Activated T-cell treated with anti-CD3 and anti-CD28 coated beads, Interleukin-2, amount 50 U/mL, for 72 hours (primary cell): ENCODE measurements around the gene COPS9. TPM values are rescaled to one million over a fixed set of nuclear protein-coding genes. Genes with fewer than 3 reads are reported as not detected.

Source experiments
- ATAC-seq, 2 donors: fragments of 150-1000 bp; cut with Tn5 transposase; replicated peaks in 1 of 2; 2 replicates each; pipeline ENCODE4 v1.10.0; 2021; ENCODE audit warnings: moderate library complexity in 2 of 2, mild to moderate bottlenecking in 1 of 2
- DNase-seq, 2 donors: peaks; one replicate each; pipeline ENCODE4 v3.0.0; 2021 to 2022; ENCODE audit warnings: mixed read lengths in 1 of 2
- H3K27ac Mint-ChIP-seq: one replicate; pipeline ENCODE4 v1.8.0; 2022; ENCODE audit warnings: mild to moderate bottlenecking, moderate library complexity, mixed read lengths
- H3K27me3 Mint-ChIP-seq: one replicate; pipeline ENCODE4 v1.8.0; 2022; ENCODE audit warnings: low read depth, mixed read lengths
- H3K36me3 Mint-ChIP-seq, 2 donors: one replicate each; pipeline ENCODE4 v1.8.0; 2022; ENCODE audit warnings: mixed read lengths in 2 of 2, mild to moderate bottlenecking in 1 of 2; ENCODE audit not compliant: insufficient read depth in 2 of 2
- H3K4me1 Mint-ChIP-seq: one replicate; pipeline ENCODE4 v1.8.0; 2022; ENCODE audit warnings: low read depth, mixed read lengths
- H3K4me3 Mint-ChIP-seq, 2 donors: one replicate each; pipeline ENCODE4 v1.8.0; 2022; ENCODE audit warnings: mild to moderate bottlenecking in 2 of 2, mixed read lengths in 2 of 2, moderate library complexity in 2 of 2
- H3K9me3 Mint-ChIP-seq, 2 donors: one replicate each; pipeline ENCODE4 v1.8.0; 2022; ENCODE audit warnings: mixed read lengths in 2 of 2
- total RNA-seq, 2 donors: library from RNA; stranded (reverse); gene quantifications; one replicate each; pipeline ENCODE4 v1.2.3, GENCODE V29; 2022

COPS9 gene
- total RNA-seq, 2 donors from 2014 or later: 73.1 to 81.5 TPM

- ATAC-seq (no peak), DNase-seq (no peak)
- no peak overlapping the region for H3K27ac Mint-ChIP-seq
- H3K4me1 Mint-ChIP-seq: no peaks in the 10 kb centered on the region
- no peaks in the 10 kb centered on the region for H3K36me3 Mint-ChIP-seq
- H3K9me3 Mint-ChIP-seq: peaks cover 0 to 7% of the 10 kb centered on the region in 2 donors
- H3K4me3 Mint-ChIP-seq: no peak overlapping the region
- H3K27me3 Mint-ChIP-seq: no peaks in the 10 kb centered on the region
Measured at GRCh38 chr2:240162939-240163714, 27.0 kb upstream of the COPS9 start.

GRCh38 chr2:240162531-240162930 lies 26.4 kb upstream of the COPS9 start:
- ATAC-seq: no peak
- no peaks in the 10 kb centered on the region for H3K4me1 Mint-ChIP-seq

GRCh38 chr2:240162032-240162431 lies 25.9 kb upstream of the COPS9 start:
- no peaks in the 10 kb centered on the region for H3K4me1 Mint-ChIP-seq
- H3K4me3 Mint-ChIP-seq: no peak overlapping the region
- no peaks in the 10 kb centered on the region for H3K27me3 Mint-ChIP-seq
- no peak overlapping the region for H3K27ac Mint-ChIP-seq
- no peaks in the 10 kb centered on the region for H3K36me3 Mint-ChIP-seq
- DNase-seq (no peak), ATAC-seq (no peak)
- peaks cover 0 to 7% of the 10 kb centered on the region in 2 donors for H3K9me3 Mint-ChIP-seq

More at GRCh38 chr2:240162531-240162930, 26.4 kb upstream of the COPS9 start:
- Mint-ChIP-seq H3K27ac (no peak overlapping the region), H3K27me3 (no peaks in the 10 kb centered on the region), H3K36me3 (no peaks in the 10 kb centered on the region), H3K4me3 (no peak overlapping the region), H3K9me3 (peaks cover 0 to 7% of the 10 kb centered on the region in 2 donors)
- no peak for DNase-seq

GRCh38 chr2:240161087-240161750 lies 25.1 kb upstream of the COPS9 start:
- DNase-seq (no peak), ATAC-seq (no peak)
- H3K4me1 Mint-ChIP-seq: no peaks in the 10 kb centered on the region
- H3K27ac Mint-ChIP-seq: no peak overlapping the region
- H3K4me3 Mint-ChIP-seq: no peak overlapping the region
- H3K36me3 Mint-ChIP-seq: no peaks in the 10 kb centered on the region
- peaks cover 0 to 7% of the 10 kb centered on the region in 2 donors for H3K9me3 Mint-ChIP-seq
- H3K27me3 Mint-ChIP-seq: no peaks in the 10 kb centered on the region

- H3K36me3 Mint-ChIP-seq: no peaks in the 10 kb centered on the region
- no peak overlapping the region for H3K4me3 Mint-ChIP-seq
- peaks cover 0 to 7% of the 10 kb centered on the region in 2 donors for H3K9me3 Mint-ChIP-seq
- no peaks in the 10 kb centered on the region for H3K4me1 Mint-ChIP-seq
- H3K27ac Mint-ChIP-seq: no peak overlapping the region
- H3K27me3 Mint-ChIP-seq: no peaks in the 10 kb centered on the region
- DNase-seq (no peak), ATAC-seq (no peak)
Measured at GRCh38 chr2:240160291-240161086, 24.4 kb upstream of the COPS9 start.

- no peaks in the 10 kb centered on the region for H3K36me3 Mint-ChIP-seq
- H3K4me1 Mint-ChIP-seq: no peaks in the 10 kb centered on the region
- H3K4me3 Mint-ChIP-seq: no peak overlapping the region
- H3K27me3 Mint-ChIP-seq: peaks cover 3% of the 10 kb centered on the region
- H3K9me3 Mint-ChIP-seq: peaks cover 0 to 6% of the 10 kb centered on the region in 2 donors
- no peak for ATAC-seq
- DNase-seq: no peak
- H3K27ac Mint-ChIP-seq: no peak overlapping the region
Measured at GRCh38 chr2:240159251-240159839, 23.2 kb upstream of the COPS9 start.

GRCh38 chr2:240157147-240157470 lies 21.0 kb upstream of the COPS9 start:
- no peak for ATAC-seq
- H3K9me3 Mint-ChIP-seq: no peaks in the 10 kb centered on the region
- H3K36me3 Mint-ChIP-seq: no peaks in the 10 kb centered on the region
- no peak overlapping the region for H3K27ac Mint-ChIP-seq
- H3K4me1 Mint-ChIP-seq: no peaks in the 10 kb centered on the region
- no peak overlapping the region for H3K4me3 Mint-ChIP-seq
- H3K27me3 Mint-ChIP-seq: peaks cover 13% of the 10 kb centered on the region
- no peak for DNase-seq

GRCh38 chr2:240156435-240157146 lies 20.5 kb upstream of the COPS9 start:
- ATAC-seq: no peak
- DNase-seq: no peak
- H3K4me1 Mint-ChIP-seq: no peaks in the 10 kb centered on the region
- H3K36me3 Mint-ChIP-seq: no peaks in the 10 kb centered on the region
- H3K9me3 Mint-ChIP-seq: no peaks in the 10 kb centered on the region
- H3K27me3 Mint-ChIP-seq: peaks cover 14% of the 10 kb centered on the region
- H3K27ac Mint-ChIP-seq: no peak overlapping the region
- H3K4me3 Mint-ChIP-seq: no peak overlapping the region

GRCh38 chr2:240155745-240156390 lies 19.8 kb upstream of the COPS9 start:
- H3K36me3 Mint-ChIP-seq: no peaks in the 10 kb centered on the region
- no peak overlapping the region for H3K4me3 Mint-ChIP-seq
- H3K27me3 Mint-ChIP-seq: peaks cover 14% of the 10 kb centered on the region
- no peak overlapping the region for H3K27ac Mint-ChIP-seq
- DNase-seq: no peak
- H3K4me1 Mint-ChIP-seq: no peaks in the 10 kb centered on the region
- H3K9me3 Mint-ChIP-seq: no peaks in the 10 kb centered on the region
- no peak for ATAC-seq

GRCh38 chr2:240155048-240155744 lies 19.1 kb upstream of the COPS9 start:
- Mint-ChIP-seq H3K4me1 (no peaks in the 10 kb centered on the region), H3K9me3 (no peaks in the 10 kb centered on the region), H3K27me3 (peaks cover 14% of the 10 kb centered on the region), H3K27ac (no peak overlapping the region), H3K36me3 (no peaks in the 10 kb centered on the region), H3K4me3 (no peak overlapping the region)
- no peak for ATAC-seq
- DNase-seq: no peak

- no peaks in the 10 kb centered on the region for H3K9me3 Mint-ChIP-seq
- peaks cover 14% of the 10 kb centered on the region for H3K27me3 Mint-ChIP-seq
- H3K27ac Mint-ChIP-seq: no peak overlapping the region
- H3K36me3 Mint-ChIP-seq: no peaks in the 10 kb centered on the region
- DNase-seq (no peak), ATAC-seq (no peak)
- H3K4me3 Mint-ChIP-seq: no peak overlapping the region
- H3K4me1 Mint-ChIP-seq: no peaks in the 10 kb centered on the region
Measured at GRCh38 chr2:240154606-240155005, 18.5 kb upstream of the COPS9 start.

- no peak for DNase-seq
- Mint-ChIP-seq H3K9me3 (no peaks in the 10 kb centered on the region), H3K27me3 (peaks cover 14% of the 10 kb centered on the region), H3K27ac (no peak overlapping the region), H3K36me3 (no peaks in the 10 kb centered on the region), H3K4me1 (no peaks in the 10 kb centered on the region), H3K4me3 (no peak overlapping the region)
- ATAC-seq: no peak
Measured at GRCh38 chr2:240153418-240153817, 17.3 kb upstream of the COPS9 start.
